Measurements from ENCODE around the gene SELENOM. TPM values are rescaled to one million over a fixed set of nuclear protein-coding genes. Genes with fewer than 3 reads are reported as not detected.

Gene SELENOM
- total RNA-seq, 1 donor from 2014 or later: 228 TPM

GRCh38 chr22:31139066-31139465 is 31.7 kb upstream of the SELENOM start:
- no peak for TF ChIP-seq CTCF (IDR thresholded peaks at IDR 0.05)
- DNase-seq (ENCODE audit: low spot score): no peak
- no peaks in the 10 kb centered on the region for H3K9me3 Mint-ChIP-seq (ENCODE audit: low read depth)
- peaks cover 15% of the 10 kb centered on the region for H3K27me3 Mint-ChIP-seq (ENCODE audit: low read depth)
- no peak overlapping the region for H3K27ac Mint-ChIP-seq (ENCODE audit: unreplicated experiment)
- no peak overlapping the region for H3K4me3 Mint-ChIP-seq (ENCODE audit: unreplicated experiment)
- no peaks in the 10 kb centered on the region for H3K36me3 Mint-ChIP-seq (ENCODE audit: low read depth)
- peaks cover 4% of the 10 kb centered on the region for H3K4me1 Mint-ChIP-seq (ENCODE audit: low read depth)

GRCh38 chr22:31138126-31138525 is 30.8 kb upstream of the SELENOM start:
- no peak for TF ChIP-seq CTCF (IDR thresholded peaks at IDR 0.05)
- Mint-ChIP-seq H3K4me1 (ENCODE audit: low read depth) (peaks cover 4% of the 10 kb centered on the region), H3K27me3 (ENCODE audit: low read depth) (peaks cover 15% of the 10 kb centered on the region), H3K36me3 (ENCODE audit: low read depth) (no peaks in the 10 kb centered on the region), H3K27ac (ENCODE audit: unreplicated experiment) (no peak overlapping the region), H3K9me3 (ENCODE audit: low read depth) (no peaks in the 10 kb centered on the region), H3K4me3 (ENCODE audit: unreplicated experiment) (no peak overlapping the region)
- peak; percentile 87 for DNase-seq (ENCODE audit: low spot score)

- no peaks in the 10 kb centered on the region for H3K9me3 Mint-ChIP-seq (ENCODE audit: low read depth)
- no peak for TF ChIP-seq CTCF (IDR thresholded peaks at IDR 0.05)
- peaks cover 15% of the 10 kb centered on the region for H3K27me3 Mint-ChIP-seq (ENCODE audit: low read depth)
- no peak for DNase-seq (ENCODE audit: low spot score)
- H3K4me3 Mint-ChIP-seq (ENCODE audit: unreplicated experiment): no peak overlapping the region
- H3K27ac Mint-ChIP-seq (ENCODE audit: unreplicated experiment): no peak overlapping the region
- H3K4me1 Mint-ChIP-seq (ENCODE audit: low read depth): peaks cover 4% of the 10 kb centered on the region
- no peaks in the 10 kb centered on the region for H3K36me3 Mint-ChIP-seq (ENCODE audit: low read depth)
These were observed 30.4 kb upstream of the SELENOM start for GRCh38 chr22:31137721-31138120.

- Mint-ChIP-seq H3K27me3 (ENCODE audit: low read depth) (peaks cover 15% of the 10 kb centered on the region), H3K4me3 (ENCODE audit: unreplicated experiment) (no peak overlapping the region), H3K9me3 (ENCODE audit: low read depth) (no peaks in the 10 kb centered on the region), H3K36me3 (ENCODE audit: low read depth) (no peaks in the 10 kb centered on the region), H3K4me1 (ENCODE audit: low read depth) (peaks cover 6% of the 10 kb centered on the region), H3K27ac (ENCODE audit: unreplicated experiment) (no peak overlapping the region)
- no peak for TF ChIP-seq CTCF (IDR thresholded peaks at IDR 0.05)
- DNase-seq (ENCODE audit: low spot score): no peak
These were observed 29.3 kb upstream of the SELENOM start for GRCh38 chr22:31136711-31137110.

GRCh38 chr22:31136155-31136554 is 28.8 kb upstream of the SELENOM start:
- no peak for TF ChIP-seq CTCF (IDR thresholded peaks at IDR 0.05)
- no peaks in the 10 kb centered on the region for H3K9me3 Mint-ChIP-seq (ENCODE audit: low read depth)
- no peak overlapping the region for H3K27ac Mint-ChIP-seq (ENCODE audit: unreplicated experiment)
- H3K27me3 Mint-ChIP-seq (ENCODE audit: low read depth): peaks cover 15% of the 10 kb centered on the region
- H3K4me1 Mint-ChIP-seq (ENCODE audit: low read depth): peaks cover 9% of the 10 kb centered on the region
- no peaks in the 10 kb centered on the region for H3K36me3 Mint-ChIP-seq (ENCODE audit: low read depth)
- DNase-seq (ENCODE audit: low spot score): no peak
- H3K4me3 Mint-ChIP-seq (ENCODE audit: unreplicated experiment): no peak overlapping the region

Measured in chondrocyte (in vitro differentiated cells).